Measurements from ENCODE around the gene GOLGA2. TPM values are rescaled to one million over a fixed set of nuclear protein-coding genes. Genes with fewer than 3 reads are reported as not detected.

Gene GOLGA2
- total and polyA plus RNA-seq, 2 of the 4 experiments (the other 2 are of a cell fraction), result 118 to 146 TPM

- no peak overlapping the region for H3K27ac ChIP-seq (ENCODE audit: insufficient read depth, low read length)
- no peaks in the 10 kb centered on the region for H3K9me1 ChIP-seq (ENCODE audit: insufficient read depth, low read length)
- dilution Hi-C loops (cut with HindIII; ENCODE audit: low sequenced_read_pairs, unreplicated experiment) (no loop called here), in situ Hi-C loops (cut with MboI; ENCODE audit: low sequenced_read_pairs) (no loop called here), intact Hi-C loops (cut with micrococcal nuclease) (no loop called here)
- no peaks in the 10 kb centered on the region for H4K20me1 ChIP-seq (ENCODE audit: insufficient read depth, low read length)
- H4K5ac ChIP-seq (ENCODE audit: low read depth, low read length), result no peak overlapping the region
- no peak overlapping the region for H2BK5ac ChIP-seq (ENCODE audit: low read depth, low read length, poor library complexity, severe bottlenecking)
- no TSS peak for BruUV-seq (replicated peaks)
- no peaks in the 10 kb centered on the region for H3K9me3 ChIP-seq (ENCODE audit: control insufficient read depth, insufficient read depth, low read length)
- H2BK15ac ChIP-seq (ENCODE audit: low read depth, low read length), result no peak overlapping the region
- no peaks in the 10 kb centered on the region for H3K36me3 ChIP-seq (ENCODE audit: control insufficient read depth, insufficient read depth, low read length)
- no peak overlapping the region for H4K91ac ChIP-seq (ENCODE audit: insufficient read depth, low read depth, low read length)
- no peak overlapping the region for H2BK20ac ChIP-seq (ENCODE audit: low read depth, low read length)
- no peak overlapping the region for H3K23ac ChIP-seq (ENCODE audit: low read depth, low read length)
- TF ChIP-seq POLR2A (IDR thresholded peaks at IDR 0.05; ENCODE audit: low read depth, low read length) (no peak), RCOR1 (IDR thresholded peaks at IDR 0.05; ENCODE audit: insufficient replicate concordance, low read length) (no peak), BHLHE40 (IDR thresholded peaks at IDR 0.05; ENCODE audit: low read depth, low read length) (no peak), FOS (IDR thresholded peaks at IDR 0.05; ENCODE audit: low read depth, low read length) (no peak), CEBPB (IDR thresholded peaks at IDR 0.05; ENCODE audit: low read depth, low read length) (no peak), NFE2L2 (IDR thresholded peaks at IDR 0.05; ENCODE audit: low read depth, low read length) (no peak), CHD1 (IDR thresholded peaks at IDR 0.05; ENCODE audit: low read depth, low read length) (no peak), CTCF (conservative IDR thresholded peaks at IDR 0.05; ENCODE audit: low read depth, low read length) (no peak), MAZ (IDR thresholded peaks at IDR 0.05; ENCODE audit: borderline replicate concordance, low read depth, low read length) (no peak), RAD21 (IDR thresholded peaks at IDR 0.05; ENCODE audit: low read length) (no peak)
- TF ChIP-seq, protein P1, sequence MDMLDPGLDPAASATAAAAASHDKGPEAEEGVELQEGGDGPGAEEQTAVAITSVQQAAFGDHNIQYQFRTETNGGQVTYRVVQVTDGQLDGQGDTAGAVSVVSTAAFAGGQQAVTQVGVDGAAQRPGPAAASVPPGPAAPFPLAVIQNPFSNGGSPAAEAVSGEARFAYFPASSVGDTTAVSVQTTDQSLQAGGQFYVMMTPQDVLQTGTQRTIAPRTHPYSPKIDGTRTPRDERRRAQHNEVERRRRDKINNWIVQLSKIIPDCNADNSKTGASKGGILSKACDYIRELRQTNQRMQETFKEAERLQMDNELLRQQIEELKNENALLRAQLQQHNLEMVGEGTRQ (IDR thresholded peaks at IDR 0.05; ENCODE audit: low read depth, low read length), result no peak
- TF ChIP-seq, protein P2, sequence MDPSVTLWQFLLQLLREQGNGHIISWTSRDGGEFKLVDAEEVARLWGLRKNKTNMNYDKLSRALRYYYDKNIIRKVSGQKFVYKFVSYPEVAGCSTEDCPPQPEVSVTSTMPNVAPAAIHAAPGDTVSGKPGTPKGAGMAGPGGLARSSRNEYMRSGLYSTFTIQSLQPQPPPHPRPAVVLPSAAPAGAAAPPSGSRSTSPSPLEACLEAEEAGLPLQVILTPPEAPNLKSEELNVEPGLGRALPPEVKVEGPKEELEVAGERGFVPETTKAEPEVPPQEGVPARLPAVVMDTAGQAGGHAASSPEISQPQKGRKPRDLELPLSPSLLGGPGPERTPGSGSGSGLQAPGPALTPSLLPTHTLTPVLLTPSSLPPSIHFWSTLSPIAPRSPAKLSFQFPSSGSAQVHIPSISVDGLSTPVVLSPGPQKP (IDR thresholded peaks at IDR 0.05; ENCODE audit: borderline replicate concordance, low read depth, low read length), result no peak
- H3K79me1 ChIP-seq (ENCODE audit: low read depth in 1 of 2, low read length in 2 of 2), result no peaks in the 10 kb centered on the region
- DNase-seq (no peak), ATAC-seq (ENCODE audit: low read depth) (no peak)
- no peak overlapping the region for H3K4ac ChIP-seq (ENCODE audit: low read depth, low read length)
- H3K9ac ChIP-seq (ENCODE audit: low read depth, low read length), result no peak overlapping the region
- H3K4me2 ChIP-seq (ENCODE audit: low read depth, low read length), result no peak overlapping the region
- no peaks in the 10 kb centered on the region for H3K27me3 ChIP-seq (ENCODE audit: control insufficient read depth, insufficient read depth, low read length)
- no peak overlapping the region for H3K56ac ChIP-seq (ENCODE audit: extremely low read depth, insufficient read depth, low read length)
- H2AK5ac ChIP-seq (ENCODE audit: low read depth, low read length), result no peak overlapping the region
- H3K18ac ChIP-seq (ENCODE audit: low read depth, low read length), result no peak overlapping the region
- CTCF ChIA-PET, result no interaction called here
- no peak overlapping the region for H3K4me3 ChIP-seq (ENCODE audit: insufficient read depth, low read depth, low read length)
- no peak overlapping the region for H3K14ac ChIP-seq (replicated peaks; ENCODE audit: low read depth, low read length)
- H2AFZ ChIP-seq (replicated peaks; ENCODE audit: low read length, poor library complexity), result no peak overlapping the region
- WGBS, 2 experiments (ENCODE audit: extremely low coverage in 2 of 2, insufficient read length in 1 of 2), result 92% methylated on average over 20 of the region's 28 CpGs; no CpG with 5 or more reads in 1 of the 2 experiments
- POLR2A ChIA-PET (ENCODE audit: unreplicated experiment), result no interaction called here
- H2AK9ac ChIP-seq (replicated peaks; ENCODE audit: low read depth, low read length, poor library complexity), result peak overlapping the region; percentile 28
- H3K4me1 ChIP-seq (ENCODE audit: control insufficient read depth, insufficient read depth, low read length), result no peaks in the 10 kb centered on the region
- H2BK120ac ChIP-seq (ENCODE audit: low read depth, low read length), result no peak overlapping the region
- H4K8ac ChIP-seq (ENCODE audit: low read depth in 2 of 2, low read length in 2 of 2), result no peak overlapping the region
Measured at GRCh38 chr9:128233817-128234406, 41.9 kb downstream of the GOLGA2 start.
